Peyer's patch (tissue), 4 donors: ENCODE measurements around the gene TRAPPC11.

Experiments used
- POLR2A ChIP-seq, 2 donors: fragments of 450-650 bp; IDR thresholded peaks; one replicate each; pipeline ENCODE4 v1.5.1; 2017; ENCODE audit warnings: antibody characterized with exemption in 2 of 2, mild to moderate bottlenecking in 2 of 2, moderate library complexity in 2 of 2
- TF ChIP-seq, protein P1 (sequence below), 6 experiments: fragments of 450-650 bp in 4 of 6; fragments of 200-600 bp in 2 of 6; sonication (generic) in 1 of 6; IDR thresholded peaks; one replicate each; pipeline ENCODE4 v1.5.1; 2017 to 2019; ENCODE audit warnings: antibody characterized with exemption in 6 of 6, mild to moderate bottlenecking in 3 of 6, moderate library complexity in 1 of 6

DNA sequence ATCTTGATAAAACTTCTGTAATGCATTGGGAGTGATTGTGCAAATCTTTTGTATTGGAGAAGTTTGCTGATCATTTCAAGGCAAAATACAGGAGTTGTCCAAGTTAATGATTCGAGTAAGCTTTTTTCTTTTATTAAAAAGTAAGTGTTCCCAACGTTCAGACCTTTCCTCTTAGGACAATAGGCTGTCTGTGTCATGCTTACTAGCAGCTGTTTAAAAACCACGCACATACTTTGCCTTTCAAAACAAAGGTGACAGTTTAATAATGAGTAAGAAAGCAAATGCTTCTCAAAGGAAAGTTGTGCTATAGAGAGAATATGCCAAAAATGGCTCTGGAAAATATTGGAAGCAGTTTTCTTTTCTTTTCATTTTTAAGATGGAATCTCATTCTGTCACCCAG is 11.2 kb downstream of the TRAPPC11 start:
- TF ChIP-seq, protein P1, sequence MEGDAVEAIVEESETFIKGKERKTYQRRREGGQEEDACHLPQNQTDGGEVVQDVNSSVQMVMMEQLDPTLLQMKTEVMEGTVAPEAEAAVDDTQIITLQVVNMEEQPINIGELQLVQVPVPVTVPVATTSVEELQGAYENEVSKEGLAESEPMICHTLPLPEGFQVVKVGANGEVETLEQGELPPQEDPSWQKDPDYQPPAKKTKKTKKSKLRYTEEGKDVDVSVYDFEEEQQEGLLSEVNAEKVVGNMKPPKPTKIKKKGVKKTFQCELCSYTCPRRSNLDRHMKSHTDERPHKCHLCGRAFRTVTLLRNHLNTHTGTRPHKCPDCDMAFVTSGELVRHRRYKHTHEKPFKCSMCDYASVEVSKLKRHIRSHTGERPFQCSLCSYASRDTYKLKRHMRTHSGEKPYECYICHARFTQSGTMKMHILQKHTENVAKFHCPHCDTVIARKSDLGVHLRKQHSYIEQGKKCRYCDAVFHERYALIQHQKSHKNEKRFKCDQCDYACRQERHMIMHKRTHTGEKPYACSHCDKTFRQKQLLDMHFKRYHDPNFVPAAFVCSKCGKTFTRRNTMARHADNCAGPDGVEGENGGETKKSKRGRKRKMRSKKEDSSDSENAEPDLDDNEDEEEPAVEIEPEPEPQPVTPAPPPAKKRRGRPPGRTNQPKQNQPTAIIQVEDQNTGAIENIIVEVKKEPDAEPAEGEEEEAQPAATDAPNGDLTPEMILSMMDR (IDR thresholded peaks at IDR 0.05) = no peak
- TF ChIP-seq POLR2A (IDR thresholded peaks at IDR 0.05) = no peak
